Stomach smooth muscle (tissue), 2 donors: Measurements from ENCODE around the gene FBXO2.
"Not testable (repeated sequence)": the region's sequence is repeated elsewhere in the genome, so short reads cannot be mapped to it uniquely, and the experiment has no call there.

Experiments used
- H3K27ac ChIP-seq: one replicate; pipeline ENCODE4 v1.7.0; 2013; ENCODE audit warnings: mild to moderate bottlenecking, low read length, inconsistent platforms
- H3K27me3 ChIP-seq, 2 donors: one replicate each; pipeline ENCODE4 v1.7.0; 2013; ENCODE audit warnings: low read length in 2 of 2; ENCODE audit not compliant: insufficient read depth in 2 of 2, control insufficient read depth in 1 of 2
- H3K36me3 ChIP-seq, 2 donors: one replicate each; pipeline ENCODE4 v1.7.0; 2013; ENCODE audit warnings: low read length in 2 of 2; ENCODE audit not compliant: control insufficient read depth in 2 of 2, insufficient read depth in 2 of 2
- H3K4me1 ChIP-seq: one replicate; pipeline ENCODE4 v1.7.0; 2013; ENCODE audit warnings: low read length; ENCODE audit not compliant: control insufficient read depth, insufficient read depth
- H3K4me3 ChIP-seq, 2 donors: one replicate each; pipeline ENCODE4 v1.7.0; 2013; ENCODE audit warnings: low read length in 2 of 2
- H3K9ac ChIP-seq, 2 donors: one replicate each; pipeline ENCODE4 v1.7.0; 2013; ENCODE audit warnings: low read length in 2 of 2, mild to moderate bottlenecking in 1 of 2
- H3K9me3 ChIP-seq, 2 donors: one replicate each; pipeline ENCODE4 v1.7.0; 2013; ENCODE audit warnings: low read length in 2 of 2; ENCODE audit not compliant: control insufficient read depth in 2 of 2
- donor health status: healthy.
- donor health status: Pancreatic carcinoma.

The FBXO2 gene

DNA sequence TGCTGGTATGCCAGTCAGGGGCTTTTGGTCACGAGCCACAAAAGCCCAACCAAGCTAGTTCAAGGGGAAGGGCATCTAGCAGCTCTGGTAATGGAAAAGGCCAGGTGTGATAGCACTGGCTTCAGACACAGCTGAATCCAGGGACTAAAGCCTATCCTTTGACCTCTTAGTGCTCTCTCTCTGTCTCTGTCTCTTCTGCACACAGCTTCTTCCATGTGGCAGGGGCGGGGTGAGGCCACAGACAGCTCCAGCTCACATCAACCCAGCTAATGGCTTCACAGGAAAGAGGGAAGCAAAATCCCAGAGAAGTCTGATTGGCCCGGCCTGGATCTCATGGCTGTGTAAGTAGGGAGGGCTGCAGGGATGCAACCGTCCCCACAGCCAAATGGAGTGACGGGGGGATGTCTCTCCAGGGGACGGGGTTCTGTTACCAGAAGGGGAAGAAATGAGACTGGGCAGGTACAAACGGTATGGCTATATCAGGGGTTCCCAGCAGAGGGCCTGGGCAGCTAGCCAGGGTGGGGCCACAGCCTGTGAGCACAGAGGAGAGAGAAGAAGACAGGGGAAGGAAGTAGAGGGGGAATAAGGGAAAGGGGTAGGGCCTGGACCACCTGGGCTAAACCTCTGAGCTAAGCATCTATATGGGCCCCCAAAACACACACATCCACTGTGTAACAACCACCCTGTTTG is 42.4 kb downstream of the FBXO2 start:
- no peak overlapping the region for H3K27ac ChIP-seq
- H3K9ac ChIP-seq, result no peak overlapping the region
- peaks cover 3 to 9% of the 10 kb centered on the region in 2 donors for H3K27me3 ChIP-seq
- no peak overlapping the region for H3K4me3 ChIP-seq
- no peaks in the 10 kb centered on the region for H3K4me1 ChIP-seq
- H3K36me3 ChIP-seq, result no peaks in the 10 kb centered on the region
- H3K9me3 ChIP-seq, result peaks cover 2 to 3% of the 10 kb centered on the region in 2 donors

DNA sequence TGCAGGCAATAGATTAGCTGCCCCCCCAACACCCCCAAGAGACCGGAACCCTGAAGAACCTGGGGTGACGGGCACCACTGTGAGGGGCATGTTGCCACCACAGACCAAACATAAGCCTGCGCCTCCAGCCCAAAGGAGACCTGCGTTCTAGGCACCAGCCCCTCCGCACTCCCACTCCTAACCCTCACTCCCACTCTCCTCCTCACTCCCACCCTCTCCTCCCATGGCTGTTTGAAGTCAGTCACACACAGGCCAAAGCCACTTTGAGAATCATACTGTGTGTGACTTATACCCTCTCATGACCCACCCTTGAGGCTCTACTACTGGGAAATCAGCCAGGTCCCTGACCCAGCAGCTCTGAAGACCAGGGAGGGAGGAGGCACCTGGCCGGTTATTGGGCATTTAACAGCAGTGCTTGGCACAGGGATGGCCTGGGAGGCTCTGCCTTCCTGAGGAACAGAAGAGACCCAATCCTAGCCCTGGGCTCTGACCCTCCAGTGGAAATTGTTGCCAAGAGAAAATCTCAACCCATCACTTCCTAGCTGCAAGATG is 43.5 kb downstream of the FBXO2 start:
- no peak overlapping the region for H3K9ac ChIP-seq
- no peaks in the 10 kb centered on the region for H3K36me3 ChIP-seq
- peaks cover 0 to under 1% of the 10 kb centered on the region in 2 donors for H3K27me3 ChIP-seq
- no peak overlapping the region for H3K27ac ChIP-seq
- H3K9me3 ChIP-seq, result peaks cover 3 to 5% of the 10 kb centered on the region in 2 donors
- H3K4me1 ChIP-seq, result no peaks in the 10 kb centered on the region
- no peak overlapping the region for H3K4me3 ChIP-seq

DNA sequence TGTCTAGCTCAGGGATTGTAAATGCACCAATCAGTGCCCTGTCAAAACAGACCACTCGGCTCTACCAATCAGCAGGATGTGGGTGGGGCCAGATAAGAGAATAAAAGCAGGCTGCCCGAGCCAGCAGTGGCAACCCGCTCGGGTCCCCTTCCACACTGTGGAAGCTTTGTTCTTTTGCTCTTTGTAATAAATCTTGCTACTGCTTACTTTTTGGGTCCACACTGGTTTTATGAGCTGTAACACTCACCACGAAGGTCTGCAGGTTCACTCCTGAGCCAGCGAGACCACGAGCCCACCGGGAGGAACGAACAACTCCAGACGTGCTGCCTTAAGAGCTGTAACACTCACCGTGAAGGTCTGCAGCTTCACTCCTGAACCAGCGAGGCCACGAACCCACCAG is 44.9 kb downstream of the FBXO2 start:
- H3K27me3 ChIP-seq, H3K36me3 ChIP-seq, H3K4me3 ChIP-seq, H3K4me1 ChIP-seq, H3K27ac ChIP-seq, H3K9ac ChIP-seq, H3K9me3 ChIP-seq: not testable (repeated sequence)

DNA sequence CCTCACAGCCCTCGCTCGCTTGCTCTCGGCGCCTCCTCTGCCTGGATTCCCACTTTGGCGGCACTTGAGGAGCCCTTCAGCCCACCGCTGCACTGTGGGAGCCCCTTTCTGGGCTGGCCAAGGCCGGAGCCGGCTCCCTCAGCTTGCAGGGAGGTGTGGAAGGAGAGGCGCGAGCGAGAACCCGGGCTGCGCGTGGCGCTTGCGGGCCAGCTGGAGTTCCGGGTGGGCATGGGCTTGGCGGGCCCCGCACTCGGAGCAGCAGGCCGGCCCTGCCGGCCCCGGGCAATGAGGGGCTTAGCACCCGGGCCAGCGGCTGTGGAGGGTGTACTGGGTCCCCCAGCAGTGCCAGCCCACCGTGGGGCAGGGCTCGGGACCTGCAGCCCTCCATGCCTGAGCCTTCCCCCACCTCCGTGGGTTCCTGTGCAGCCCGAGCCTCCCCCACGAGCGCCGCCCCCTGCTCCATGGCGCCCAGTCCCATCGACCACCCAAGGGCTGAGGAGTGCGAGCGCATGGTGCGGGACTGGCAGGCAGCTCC is 45.6 kb downstream of the FBXO2 start:
- not testable (repeated sequence) for H3K4me3 ChIP-seq, H3K9me3 ChIP-seq, H3K27ac ChIP-seq

DNA sequence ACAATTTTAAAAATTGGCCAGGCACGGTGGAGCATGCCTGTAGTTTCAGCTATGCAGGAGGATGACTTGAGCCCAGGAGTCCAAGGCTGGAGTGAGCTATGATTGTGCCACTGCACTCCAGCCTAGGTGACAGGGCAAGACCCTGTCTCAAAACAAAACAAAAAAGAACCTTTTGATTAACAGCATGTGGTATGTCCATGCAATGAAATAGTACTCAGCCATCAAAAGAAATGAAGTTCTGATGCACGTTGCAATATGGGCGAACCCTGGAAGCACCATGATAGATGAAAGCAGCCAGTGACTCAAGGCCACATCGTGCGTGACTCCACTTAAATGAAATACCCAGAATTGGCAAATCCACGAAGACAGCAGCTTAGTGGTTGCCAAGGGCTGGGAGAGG is 47.5 kb downstream of the FBXO2 start:
- Histone ChIP-seq H3K9me3 (peaks cover 3 to 5% of the 10 kb centered on the region in 2 donors), H3K27ac (no peak overlapping the region), H3K27me3 (peaks cover 3 to 9% of the 10 kb centered on the region in 2 donors)

More for the DNA sequence above, 45.6 kb downstream of the FBXO2 start:
- H3K36me3 ChIP-seq, H3K4me1 ChIP-seq, H3K9ac ChIP-seq, H3K27me3 ChIP-seq: not testable (repeated sequence)

DNA sequence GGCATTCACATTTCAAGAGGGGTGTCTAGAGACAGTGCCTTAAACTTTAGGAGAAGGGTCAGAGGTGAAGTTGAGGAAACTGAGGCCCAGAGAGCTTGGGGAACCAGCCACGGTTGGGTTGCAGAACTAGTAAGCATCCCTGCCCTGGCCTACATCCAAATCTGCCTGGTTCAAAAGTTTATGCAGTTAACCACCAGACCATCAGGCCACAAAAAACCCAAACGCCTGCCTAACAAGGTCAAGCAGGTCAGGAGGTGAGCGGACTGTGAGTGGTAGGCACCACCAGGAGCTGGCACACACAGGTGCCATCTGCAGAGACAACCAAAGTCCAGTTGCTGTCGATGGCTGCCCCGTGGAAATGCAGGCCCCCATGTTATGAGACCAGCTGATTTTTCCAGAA is 51.2 kb downstream of the FBXO2 start:
- H3K27ac ChIP-seq, result no peak overlapping the region
- H3K9ac ChIP-seq, result no peak overlapping the region
- peaks cover 8 to 23% of the 10 kb centered on the region in 2 donors for H3K27me3 ChIP-seq
- no peak overlapping the region for H3K4me3 ChIP-seq
- H3K4me1 ChIP-seq, result no peaks in the 10 kb centered on the region
- H3K36me3 ChIP-seq, result no peaks in the 10 kb centered on the region
- peaks cover 3 to 5% of the 10 kb centered on the region in 2 donors for H3K9me3 ChIP-seq

More for the DNA sequence above, 47.5 kb downstream of the FBXO2 start:
- Histone ChIP-seq H3K36me3 (no peaks in the 10 kb centered on the region), H3K4me3 (no peak overlapping the region), H3K9ac (no peak overlapping the region), H3K4me1 (no peaks in the 10 kb centered on the region)

DNA sequence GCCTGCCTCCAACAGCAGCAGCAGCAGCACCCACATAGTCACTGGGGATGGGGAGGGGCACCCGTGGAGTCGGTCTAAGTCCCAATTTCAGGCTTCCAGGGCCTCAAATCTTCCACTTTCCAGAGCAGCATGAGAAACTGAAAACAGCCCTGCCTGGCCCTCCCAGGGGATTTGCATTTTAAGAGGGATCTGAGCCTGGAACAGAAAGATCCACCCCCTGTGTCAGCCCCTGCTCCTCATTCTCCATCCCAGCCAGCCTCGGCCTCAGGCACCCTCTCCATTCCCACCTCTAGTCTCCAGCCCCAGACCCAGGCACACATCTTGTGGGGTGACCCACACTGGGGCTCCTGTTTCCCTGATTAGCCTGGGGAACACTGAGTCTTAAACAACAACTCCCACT is 51.8 kb downstream of the FBXO2 start:
- Histone ChIP-seq H3K27ac (no peak overlapping the region), H3K4me1 (no peaks in the 10 kb centered on the region), H3K27me3 (peaks cover 9 to 23% of the 10 kb centered on the region in 2 donors), H3K9me3 (peaks cover 3 to 5% of the 10 kb centered on the region in 2 donors), H3K36me3 (no peaks in the 10 kb centered on the region), H3K4me3 (no peak overlapping the region), H3K9ac (no peak overlapping the region)

DNA sequence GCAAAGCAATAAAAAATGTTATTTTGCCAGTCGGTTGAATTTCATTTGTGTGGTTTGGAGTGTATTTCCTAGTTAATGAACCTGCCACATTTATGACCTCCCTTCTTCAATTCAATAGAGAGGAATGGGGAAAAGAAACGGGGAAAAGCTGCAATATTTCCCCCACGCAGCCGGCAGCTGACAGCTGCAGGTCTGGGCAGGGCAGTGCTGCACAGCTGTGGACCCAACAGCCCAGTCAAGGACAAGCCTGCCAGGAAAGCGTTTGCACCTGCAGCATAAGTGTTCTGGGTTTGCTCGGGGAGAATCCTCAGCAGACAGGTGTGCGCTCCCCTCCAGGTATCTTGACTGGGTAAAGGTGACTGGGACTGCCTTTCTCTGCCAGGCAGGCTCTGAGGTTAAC is 53.4 kb downstream of the FBXO2 start:
- Histone ChIP-seq H3K27me3 (peaks cover 13 to 23% of the 10 kb centered on the region in 2 donors), H3K27ac (no peak overlapping the region), H3K36me3 (no peaks in the 10 kb centered on the region), H3K9me3 (no peaks in the 10 kb centered on the region), H3K9ac (no peak overlapping the region), H3K4me3 (no peak overlapping the region), H3K4me1 (no peaks in the 10 kb centered on the region)

DNA sequence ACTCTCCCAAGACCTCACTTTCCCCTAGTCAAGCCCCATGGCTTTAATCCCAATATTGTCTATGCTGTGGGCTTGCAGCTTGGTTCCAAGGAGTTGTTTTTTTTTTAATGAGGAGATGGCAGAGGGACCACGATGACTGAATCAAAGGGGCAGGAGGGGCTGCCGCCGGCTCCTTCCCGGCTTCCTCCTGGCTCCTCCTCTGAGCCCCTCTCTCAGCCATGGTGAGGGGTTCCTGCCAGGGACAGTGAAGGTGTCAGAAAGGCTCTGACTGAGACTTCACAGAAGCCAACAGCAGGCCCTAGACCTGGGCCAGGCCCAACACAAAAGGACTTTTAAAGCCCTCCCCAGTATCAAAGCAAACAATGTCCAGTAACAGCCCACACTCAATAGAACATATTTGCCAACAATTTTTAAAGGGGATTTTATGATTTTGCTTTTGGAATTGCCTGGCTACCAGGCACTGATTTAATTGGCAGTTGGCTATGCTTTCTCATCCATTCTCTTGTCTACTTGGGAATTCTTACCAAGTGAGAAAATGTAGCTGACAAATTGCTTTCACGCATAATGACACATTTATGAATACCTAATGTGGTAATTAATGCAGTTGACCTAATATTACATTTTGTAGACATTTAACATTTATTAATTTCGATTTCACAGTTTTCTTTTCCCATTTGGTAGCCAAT is 54.2 kb downstream of the FBXO2 start:
- no peaks in the 10 kb centered on the region for H3K36me3 ChIP-seq
- no peak overlapping the region for H3K9ac ChIP-seq
- H3K4me3 ChIP-seq, result no peak overlapping the region
- H3K27ac ChIP-seq, result no peak overlapping the region
- no peaks in the 10 kb centered on the region for H3K4me1 ChIP-seq
- H3K27me3 ChIP-seq, result peaks cover 17 to 23% of the 10 kb centered on the region in 2 donors
- no peaks in the 10 kb centered on the region for H3K9me3 ChIP-seq

DNA sequence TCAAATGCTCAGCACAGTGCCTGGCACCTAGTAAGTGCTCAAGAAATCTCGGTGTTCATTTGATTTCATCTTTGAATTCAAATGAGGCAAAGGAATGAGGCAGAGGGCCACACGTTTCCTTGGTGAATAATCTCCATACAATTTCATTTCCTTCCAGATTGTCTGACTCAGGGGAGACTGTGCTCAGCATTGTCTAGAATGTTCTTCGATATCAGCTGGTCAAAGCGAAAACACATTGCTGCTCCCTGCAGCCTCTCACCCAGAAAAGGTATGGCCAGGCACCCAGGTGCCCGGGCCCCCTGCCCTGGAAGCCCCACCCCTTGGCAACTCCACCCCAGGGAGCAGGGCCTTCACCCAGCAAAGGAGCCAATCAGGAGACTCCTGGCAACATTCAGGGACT is 55.8 kb downstream of the FBXO2 start:
- Histone ChIP-seq H3K27me3 (peaks cover 17 to 26% of the 10 kb centered on the region in 2 donors), H3K9ac (no peak overlapping the region), H3K4me3 (no peak overlapping the region), H3K36me3 (no peaks in the 10 kb centered on the region), H3K4me1 (no peaks in the 10 kb centered on the region), H3K27ac (no peak overlapping the region), H3K9me3 (no peaks in the 10 kb centered on the region)
